Activated CD4-positive, alpha-beta T cell treated with anti-CD3 and anti-CD28 coated beads for 24 hours (primary cell): ENCODE results near the gene CMSS1.
"Not testable (repeated sequence)": the region's sequence is repeated elsewhere in the genome, so short reads cannot be mapped to it uniquely, and the experiment has no call there.

Experiments
- DNase-seq, 2 donors: peaks; one replicate each; pipeline ENCODE4 v3.0.0-alpha.2; 2020; ENCODE audit warnings: low read depth in 2 of 2

Gene CMSS1

DNA sequence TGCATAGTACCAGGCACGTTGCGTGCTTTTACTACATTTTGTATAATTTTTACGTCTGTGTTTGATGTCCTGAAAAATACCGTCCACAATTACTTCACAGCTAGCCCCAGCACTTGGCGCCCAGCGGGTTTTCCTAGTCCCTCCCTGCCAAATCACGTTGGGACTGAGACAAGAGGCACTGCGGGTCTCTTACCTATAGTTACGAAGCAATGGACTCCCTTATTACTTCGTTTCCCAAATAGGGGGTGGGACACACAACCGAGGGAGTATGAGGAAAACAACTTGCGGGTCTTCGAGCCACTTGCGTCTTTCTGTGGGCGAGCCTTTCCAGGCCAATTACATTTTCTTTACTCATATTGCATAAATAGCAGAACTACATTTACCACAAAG is 620 bp upstream of the CMSS1 start:
- no peak for DNase-seq

GRCh38 chr3:99818818-99819217 is 1.2 kb downstream of the CMSS1 start:
- DNase-seq: no peak

DNA sequence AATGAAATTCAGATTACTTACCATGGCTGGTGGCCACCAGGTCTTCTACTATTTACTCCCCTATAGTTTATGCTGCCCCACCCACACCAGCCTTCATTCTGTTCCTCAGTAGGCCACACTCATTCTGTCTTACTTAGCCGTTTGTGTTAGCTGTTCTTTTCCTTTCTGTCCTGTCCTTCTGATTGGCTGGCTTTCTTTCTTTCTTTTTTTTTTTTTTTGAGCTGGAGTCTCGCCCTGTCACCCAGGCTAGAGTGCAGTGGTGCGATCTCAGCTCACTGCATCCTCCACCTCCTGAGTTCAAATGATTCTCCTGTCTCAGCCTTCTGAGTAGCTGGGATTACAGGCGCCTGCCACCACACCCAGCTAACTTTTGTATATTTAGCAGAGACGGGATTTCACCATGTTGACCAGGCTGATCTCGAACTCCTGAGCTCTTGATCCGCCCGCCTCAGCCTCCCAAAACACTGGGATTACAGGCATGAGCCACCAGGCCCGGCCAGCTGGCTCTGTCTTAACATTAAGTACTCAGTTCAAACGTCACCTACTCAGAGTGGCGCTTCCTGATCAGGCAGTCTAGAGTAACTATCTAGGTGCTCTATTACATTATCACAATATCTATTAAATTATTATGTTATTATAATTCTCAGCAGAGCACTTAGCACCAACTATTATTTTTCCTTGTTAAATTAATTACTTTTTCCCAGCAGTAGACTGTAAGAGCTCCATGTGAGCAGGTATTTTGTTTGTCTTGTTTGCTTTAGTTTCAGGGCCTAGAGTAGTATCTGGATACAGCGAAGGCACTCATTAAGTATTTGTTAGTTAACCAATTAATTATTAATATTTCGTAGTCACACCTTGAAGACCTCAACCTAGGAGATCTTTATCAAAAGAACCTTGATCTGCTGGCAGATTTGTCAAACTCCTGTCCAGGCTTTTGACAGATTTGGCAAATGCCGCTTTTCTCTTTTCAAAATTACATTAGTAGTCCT is 6.4 kb downstream of the CMSS1 start:
- no peak for DNase-seq

DNA sequence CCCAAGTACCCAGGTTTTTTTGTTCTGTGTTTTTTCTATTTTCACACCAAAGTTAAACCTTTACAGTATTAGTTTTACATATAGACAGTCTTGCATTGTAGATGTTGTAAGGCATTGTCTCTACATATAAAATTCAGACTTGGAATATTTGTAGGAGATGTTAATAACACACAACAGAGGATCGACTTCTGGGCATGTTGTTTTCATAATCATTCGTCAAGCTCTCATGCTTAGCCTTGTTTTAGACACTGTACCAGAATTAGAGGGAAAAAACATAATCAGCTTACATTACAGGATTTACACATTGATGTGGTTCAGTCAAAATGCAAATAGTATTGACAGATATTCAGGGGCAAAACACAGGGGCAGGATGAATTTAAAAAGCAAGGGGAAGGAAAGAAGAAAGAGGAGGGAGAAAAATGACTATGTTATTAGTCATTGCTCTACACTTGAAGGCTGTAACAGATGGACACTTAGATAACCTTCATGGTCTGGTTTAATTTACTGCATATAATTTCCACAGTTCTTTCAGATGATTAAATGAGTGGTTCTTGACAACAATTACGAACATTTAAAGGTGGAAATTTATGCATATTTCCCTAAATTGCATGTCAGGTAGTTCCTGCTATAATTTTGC is 7.5 kb downstream of the CMSS1 start:
- no peak for DNase-seq

- DNase-seq: no peak
Measured at GRCh38 chr3:99829844-99830243, 12.2 kb downstream of the CMSS1 start.

GRCh38 chr3:99833617-99834205 is 16.0 kb downstream of the CMSS1 start:
- no peak for DNase-seq

DNA sequence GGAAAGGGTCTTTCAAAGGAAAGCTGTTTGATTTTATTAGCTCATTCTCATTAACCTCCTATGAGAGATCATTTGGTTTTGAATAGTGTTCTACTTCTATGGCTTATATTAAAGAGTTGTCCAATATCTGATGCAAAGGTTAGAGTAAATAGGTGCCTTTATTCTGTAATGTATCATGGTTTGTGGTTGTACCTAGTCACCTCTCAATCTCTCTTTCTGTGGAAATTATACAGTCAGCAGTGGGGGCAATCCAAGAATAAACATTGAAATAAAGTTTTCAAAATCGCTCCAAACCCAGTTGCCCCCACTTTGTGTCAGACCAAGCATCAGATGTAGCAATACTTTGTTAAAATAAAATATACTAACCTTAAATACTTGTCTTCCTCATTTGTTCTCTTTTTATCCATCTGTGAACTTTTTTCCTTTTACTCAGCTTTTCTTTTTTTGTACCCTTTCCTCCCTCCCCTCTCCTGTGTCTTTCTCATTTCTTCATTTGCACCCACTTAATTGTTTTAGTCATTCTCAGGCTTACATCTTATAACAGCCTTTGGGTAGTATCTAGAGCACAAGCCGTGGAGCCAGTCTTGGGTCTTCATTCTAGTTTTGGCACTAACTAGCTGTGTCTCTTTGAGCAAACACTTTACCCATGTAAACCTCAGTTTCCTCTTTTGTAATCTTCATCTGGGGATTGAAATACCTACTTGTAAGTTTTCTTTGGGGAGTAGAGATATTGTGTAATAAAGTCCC is 16.7 kb downstream of the CMSS1 start:
- no peak for DNase-seq

DNA sequence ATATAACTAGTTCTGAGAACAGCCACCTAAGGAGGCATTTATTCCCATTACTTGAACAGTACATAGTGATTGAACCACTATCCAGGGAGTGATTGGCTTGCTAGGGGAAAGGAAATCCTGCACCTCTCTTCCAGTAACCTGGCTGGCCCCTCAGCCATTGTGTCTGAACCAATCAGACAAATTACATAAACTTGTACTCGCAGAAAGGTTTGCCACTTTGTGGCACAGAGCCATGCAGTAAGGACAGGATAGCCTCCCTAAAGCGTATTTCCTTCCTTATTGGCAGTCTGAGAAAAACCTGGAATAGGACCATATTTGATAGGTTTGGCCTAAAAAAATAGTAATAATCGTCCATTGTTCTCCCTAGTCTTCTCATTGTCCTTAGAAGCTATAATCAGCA is 19.0 kb downstream of the CMSS1 start:
- no peak for DNase-seq

DNA sequence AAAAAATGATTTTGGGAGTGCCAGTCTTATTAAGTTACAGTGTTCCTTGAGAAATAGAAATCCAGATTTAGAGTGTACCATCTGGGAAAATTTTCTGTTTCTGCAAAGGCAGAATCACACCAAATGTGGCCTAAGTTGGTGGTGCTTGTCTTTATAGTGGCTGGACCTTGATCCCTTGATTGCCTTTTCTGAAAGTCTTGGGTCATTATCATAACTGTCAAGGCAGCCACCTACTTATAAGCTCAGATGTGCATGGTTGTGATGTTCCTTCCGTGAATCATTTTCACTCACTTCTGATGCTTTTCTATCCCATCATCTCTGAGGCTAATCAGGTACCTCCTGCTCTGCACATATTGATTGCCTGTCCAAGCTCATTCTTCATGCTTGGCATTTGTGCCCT is 20.1 kb downstream of the CMSS1 start:
- no peak for DNase-seq

- DNase-seq: no peak
Measured at GRCh38 chr3:99838755-99839154, 21.1 kb downstream of the CMSS1 start.

GRCh38 chr3:99839613-99840012 is 22.0 kb downstream of the CMSS1 start:
- DNase-seq: no peak

DNA sequence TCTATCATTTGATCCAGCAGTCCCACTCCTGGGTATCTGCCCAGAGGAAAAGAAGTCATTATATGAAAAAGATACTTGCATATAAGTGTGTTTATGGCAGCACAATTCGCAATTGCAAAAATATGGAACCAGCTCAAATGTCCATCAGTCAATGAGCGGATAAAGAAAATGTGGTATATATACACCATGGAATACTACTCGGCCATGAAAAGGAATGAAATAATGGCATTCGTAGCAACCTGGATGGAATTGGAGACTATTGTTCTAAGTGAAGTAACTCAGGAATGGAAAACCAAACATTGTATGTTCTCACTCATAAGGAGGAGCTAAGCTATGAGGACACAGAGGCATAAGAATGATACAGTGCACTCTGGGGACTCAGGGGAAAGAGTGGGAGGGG is 24.3 kb downstream of the CMSS1 start:
- DNase-seq: not testable (repeated sequence)

GRCh38 chr3:99842826-99843589 is 25.3 kb downstream of the CMSS1 start:
- no peak for DNase-seq

GRCh38 chr3:99843590-99844258 is 26.1 kb downstream of the CMSS1 start:
- DNase-seq: no peak

DNA sequence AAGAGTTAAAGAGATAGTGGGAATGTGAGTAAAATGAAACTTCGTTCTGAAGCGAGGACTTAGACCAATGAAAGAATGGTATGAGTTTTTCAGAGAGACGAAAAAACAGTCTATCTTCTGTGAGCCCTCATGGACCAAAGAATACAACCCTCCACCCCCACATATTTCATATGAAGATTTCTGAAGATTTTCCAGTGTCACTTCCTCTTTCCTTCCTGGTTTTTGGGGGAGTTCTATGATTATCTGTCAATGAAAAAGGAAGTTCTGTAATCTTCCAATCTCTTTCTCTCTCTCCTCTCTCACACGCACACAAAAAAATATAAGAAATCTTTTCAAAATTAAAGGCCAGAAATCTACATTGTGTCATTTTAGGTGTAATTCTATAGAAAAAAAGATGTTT is 27.7 kb downstream of the CMSS1 start:
- DNase-seq: no peak

DNA sequence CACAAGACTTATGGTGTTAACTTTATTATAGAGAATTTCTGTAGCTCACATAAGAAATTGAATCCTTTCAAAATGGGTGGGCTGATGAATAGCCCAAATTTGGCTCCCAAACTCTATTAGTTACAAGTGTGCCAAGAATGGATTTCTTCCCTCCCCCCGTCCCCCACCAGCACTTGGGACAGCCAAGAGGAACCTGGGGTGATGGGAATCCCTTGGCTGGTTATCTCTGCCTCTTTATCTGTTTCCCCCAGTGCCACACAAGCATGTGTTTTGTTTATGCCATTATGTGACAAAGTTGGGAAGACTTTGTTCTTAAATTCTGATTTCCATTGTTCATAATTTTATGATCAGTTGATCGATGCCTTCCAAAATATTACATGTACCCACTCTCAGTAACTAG is 28.3 kb downstream of the CMSS1 start:
- DNase-seq: no peak

DNA sequence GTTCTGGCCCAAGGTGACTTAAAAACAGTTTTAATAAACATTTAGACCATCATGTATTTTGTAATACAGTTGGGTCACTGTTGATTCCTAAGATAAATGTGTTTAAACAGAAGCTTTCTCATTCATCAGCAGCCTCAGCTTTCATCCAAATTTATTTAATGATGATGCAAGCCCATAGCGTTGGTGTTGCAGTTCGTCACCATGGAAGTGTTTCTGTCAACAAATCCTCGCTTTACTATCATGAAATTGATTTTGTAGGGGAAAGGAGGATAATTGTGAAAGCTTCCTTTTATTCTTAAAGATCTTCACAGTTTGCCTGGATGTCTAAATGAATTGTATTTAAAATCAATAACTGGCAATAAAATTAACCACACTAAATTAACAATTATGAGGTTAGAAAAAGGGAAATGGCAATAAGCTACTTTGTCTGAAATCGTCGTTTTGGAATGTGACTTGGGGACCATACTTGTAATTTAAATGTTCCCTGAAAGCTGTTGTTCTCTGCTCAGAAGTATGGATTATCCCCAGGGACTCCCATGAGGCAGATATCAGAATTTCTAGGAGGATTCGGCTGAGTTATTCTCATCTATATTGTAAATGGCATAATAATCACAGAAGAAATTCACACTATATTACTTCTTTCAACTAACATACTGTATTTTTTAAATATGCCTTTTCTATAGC is 29.0 kb downstream of the CMSS1 start:
- no peak for DNase-seq

DNA sequence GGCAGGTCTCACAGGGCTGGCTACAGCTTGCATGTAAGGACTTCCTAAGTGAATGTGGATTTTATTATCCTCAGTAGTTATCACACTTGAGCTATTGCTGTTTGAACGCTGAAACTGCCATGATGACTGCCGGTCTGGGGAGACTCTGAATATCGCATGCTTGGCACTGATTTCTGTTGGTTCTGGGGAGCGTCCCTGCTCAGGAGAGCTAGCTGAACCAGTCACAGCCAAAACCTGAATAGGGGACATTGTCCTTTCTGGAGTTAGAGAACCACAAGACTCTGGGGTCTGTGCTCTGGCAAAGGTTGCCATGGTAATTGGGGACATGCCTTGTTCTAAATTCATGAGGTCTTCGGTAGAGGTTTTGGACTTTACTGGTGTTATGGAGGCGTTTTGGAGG is 30.8 kb downstream of the CMSS1 start:
- no peak for DNase-seq

DNA sequence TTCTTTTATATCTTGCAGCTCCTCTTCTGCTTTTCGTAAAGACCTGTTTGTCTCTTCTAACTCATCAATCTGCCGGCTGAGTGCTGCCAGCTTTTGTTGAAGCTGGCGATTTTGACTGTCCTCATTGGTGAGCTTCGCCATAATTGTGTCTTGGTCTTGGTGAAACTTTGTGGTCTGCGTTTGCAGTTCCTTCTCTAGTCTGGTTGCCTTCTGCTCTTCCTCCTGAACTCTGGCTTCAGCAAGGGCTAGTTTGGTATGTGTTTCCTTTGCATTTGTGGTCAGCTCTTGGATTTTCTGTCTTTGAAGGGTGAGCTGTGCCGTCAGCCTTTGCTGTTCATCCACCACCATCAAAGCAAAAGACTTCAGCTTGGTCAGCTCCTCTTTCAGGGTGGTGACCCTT is 32.9 kb downstream of the CMSS1 start:
- no peak for DNase-seq

GRCh38 chr3:99851955-99852354 is 34.3 kb downstream of the CMSS1 start:
- DNase-seq: no peak
